ENCODE results near the gene TSHZ3.

TSHZ3 gene

GRCh38 chr19:31316201-31316951, 32.9 kb downstream of the TSHZ3 start:
- Histone ChIP-seq H3K79me2 (peaks cover 6% of the 10 kb centered on the region), H3K4me3 (ENCODE audit: low read depth, low read length) (no peak overlapping the region), H3K27me3 (ENCODE audit: control insufficient read depth, insufficient read depth, low read length) (no peaks in the 10 kb centered on the region), H3K9ac (no peak overlapping the region), H3K4me2 (ENCODE audit: low read length) (no peak overlapping the region), H2AFZ (no peak overlapping the region), H3K27ac (no peak overlapping the region), H3K36me3 (ENCODE audit: control insufficient read depth, insufficient read depth, low read length) (no peaks in the 10 kb centered on the region), H3K4me1 (no peaks in the 10 kb centered on the region), H3K9me3 (ENCODE audit: control insufficient read depth, low read length) (no peaks in the 10 kb centered on the region)
- TF ChIP-seq, protein P1, sequence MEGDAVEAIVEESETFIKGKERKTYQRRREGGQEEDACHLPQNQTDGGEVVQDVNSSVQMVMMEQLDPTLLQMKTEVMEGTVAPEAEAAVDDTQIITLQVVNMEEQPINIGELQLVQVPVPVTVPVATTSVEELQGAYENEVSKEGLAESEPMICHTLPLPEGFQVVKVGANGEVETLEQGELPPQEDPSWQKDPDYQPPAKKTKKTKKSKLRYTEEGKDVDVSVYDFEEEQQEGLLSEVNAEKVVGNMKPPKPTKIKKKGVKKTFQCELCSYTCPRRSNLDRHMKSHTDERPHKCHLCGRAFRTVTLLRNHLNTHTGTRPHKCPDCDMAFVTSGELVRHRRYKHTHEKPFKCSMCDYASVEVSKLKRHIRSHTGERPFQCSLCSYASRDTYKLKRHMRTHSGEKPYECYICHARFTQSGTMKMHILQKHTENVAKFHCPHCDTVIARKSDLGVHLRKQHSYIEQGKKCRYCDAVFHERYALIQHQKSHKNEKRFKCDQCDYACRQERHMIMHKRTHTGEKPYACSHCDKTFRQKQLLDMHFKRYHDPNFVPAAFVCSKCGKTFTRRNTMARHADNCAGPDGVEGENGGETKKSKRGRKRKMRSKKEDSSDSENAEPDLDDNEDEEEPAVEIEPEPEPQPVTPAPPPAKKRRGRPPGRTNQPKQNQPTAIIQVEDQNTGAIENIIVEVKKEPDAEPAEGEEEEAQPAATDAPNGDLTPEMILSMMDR (IDR thresholded peaks at IDR 0.05) = no peak

DNA sequence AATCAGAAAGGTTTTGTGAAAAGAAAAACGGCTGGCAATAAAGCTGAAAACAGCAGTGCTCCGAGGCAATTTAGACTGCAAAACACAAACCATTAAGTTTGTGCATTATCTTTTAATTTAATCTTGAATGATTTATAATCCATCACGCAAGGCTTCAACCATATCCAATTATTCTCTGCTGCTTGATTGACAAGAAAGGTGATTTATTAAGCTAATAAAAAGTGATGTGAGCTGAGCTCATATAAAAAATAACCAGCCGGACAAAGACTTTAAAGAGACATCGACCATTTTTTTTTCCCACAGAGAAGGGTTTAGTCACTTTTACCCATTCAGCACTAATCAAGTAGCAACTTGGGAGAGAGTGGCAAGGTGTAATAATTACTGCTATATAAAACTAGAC, 33.6 kb downstream of the TSHZ3 start:
- H3K79me2 ChIP-seq = peaks cover 2% of the 10 kb centered on the region
- no peak overlapping the region for H3K4me2 ChIP-seq (ENCODE audit: low read length)
- H2AFZ ChIP-seq = no peak overlapping the region
- no peaks in the 10 kb centered on the region for H3K36me3 ChIP-seq (ENCODE audit: control insufficient read depth, insufficient read depth, low read length)
- no peak overlapping the region for H3K4me3 ChIP-seq (ENCODE audit: low read depth, low read length)
- TF ChIP-seq, protein P1 (IDR thresholded peaks at IDR 0.05) = no peak
- H3K9me3 ChIP-seq (ENCODE audit: control insufficient read depth, low read length) = no peaks in the 10 kb centered on the region
- H3K4me1 ChIP-seq = no peaks in the 10 kb centered on the region
- no peak overlapping the region for H3K9ac ChIP-seq
- H3K27me3 ChIP-seq (ENCODE audit: control insufficient read depth, insufficient read depth, low read length) = no peaks in the 10 kb centered on the region
- no peak overlapping the region for H3K27ac ChIP-seq

- TF ChIP-seq, protein P1 (IDR thresholded peaks at IDR 0.05) = peak; percentile 35
- Histone ChIP-seq H3K9ac (no peak overlapping the region), H3K27me3 (ENCODE audit: control insufficient read depth, insufficient read depth, low read length) (no peaks in the 10 kb centered on the region), H3K36me3 (ENCODE audit: control insufficient read depth, insufficient read depth, low read length) (no peaks in the 10 kb centered on the region), H3K27ac (no peak overlapping the region), H3K79me2 (peaks cover under 1% of the 10 kb centered on the region), H3K9me3 (ENCODE audit: control insufficient read depth, low read length) (no peaks in the 10 kb centered on the region), H3K4me1 (no peaks in the 10 kb centered on the region), H3K4me3 (ENCODE audit: low read depth, low read length) (no peak overlapping the region), H3K4me2 (ENCODE audit: low read length) (no peak overlapping the region), H2AFZ (no peak overlapping the region)
These were observed 34.2 kb downstream of the TSHZ3 start for GRCh38 chr19:31314849-31315629.

DNA sequence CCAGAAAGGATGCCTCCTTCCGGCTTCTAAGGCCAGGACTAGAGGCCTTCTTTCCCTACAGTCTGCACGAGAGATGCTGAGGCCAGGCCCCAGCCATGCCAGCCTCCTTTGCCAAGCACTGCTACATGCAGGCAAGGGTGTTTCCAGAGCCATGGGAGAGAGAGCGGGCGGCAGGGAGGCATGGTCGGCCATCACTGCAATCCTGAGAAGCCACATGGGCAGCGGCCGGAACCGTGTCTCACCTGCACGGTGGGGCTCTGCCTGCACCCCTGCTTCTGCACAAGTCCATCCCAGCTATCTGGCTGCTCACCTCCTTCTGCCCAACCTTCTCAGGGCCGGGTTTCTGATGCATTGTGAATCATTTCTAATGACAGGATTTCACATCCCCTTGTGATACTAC, 35.1 kb downstream of the TSHZ3 start:
- no peaks in the 10 kb centered on the region for H3K9me3 ChIP-seq (ENCODE audit: control insufficient read depth, low read length)
- H3K27ac ChIP-seq = no peak overlapping the region
- TF ChIP-seq, protein P1 (IDR thresholded peaks at IDR 0.05) = no peak
- peaks cover 3% of the 10 kb centered on the region for H3K79me2 ChIP-seq
- no peak overlapping the region for H3K9ac ChIP-seq
- H3K36me3 ChIP-seq (ENCODE audit: control insufficient read depth, insufficient read depth, low read length) = no peaks in the 10 kb centered on the region
- H3K4me1 ChIP-seq = no peaks in the 10 kb centered on the region
- H3K4me2 ChIP-seq (ENCODE audit: low read length) = no peak overlapping the region
- no peak overlapping the region for H2AFZ ChIP-seq
- H3K4me3 ChIP-seq (ENCODE audit: low read depth, low read length) = no peak overlapping the region
- H3K27me3 ChIP-seq (ENCODE audit: control insufficient read depth, insufficient read depth, low read length) = no peaks in the 10 kb centered on the region
